Measurements from ENCODE around the gene SLC16A6.

Gene SLC16A6

DNA sequence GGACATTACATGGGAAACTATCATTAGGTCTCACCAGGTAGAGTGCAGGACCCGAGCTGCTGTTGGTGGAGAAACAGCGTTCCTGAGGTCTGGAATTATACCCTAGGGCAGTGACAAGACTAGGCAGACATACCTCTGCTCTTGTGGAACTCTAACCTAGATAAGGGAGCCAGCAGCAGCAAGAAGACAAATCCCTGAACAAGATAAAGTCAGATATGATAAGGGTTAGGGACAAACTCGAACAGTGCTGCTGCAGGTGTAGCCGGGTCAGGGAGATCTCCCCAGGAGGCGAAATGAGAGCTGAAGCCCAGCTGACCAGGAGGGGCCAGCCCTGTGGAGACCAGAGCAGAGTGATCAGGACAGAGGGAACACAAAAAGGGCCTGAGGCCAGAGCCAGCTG, 35.0 kb upstream of the SLC16A6 start:
- TF ChIP-seq ZFX (IDR thresholded peaks at IDR 0.05; ENCODE audit: borderline replicate concordance) = no peak
- no peak for TF ChIP-seq CTCF (IDR thresholded peaks at IDR 0.05)
- no peak overlapping the region for H3K27ac ChIP-seq

GRCh38 chr17:68324654-68325336, 33.9 kb upstream of the SLC16A6 start:
- TF ChIP-seq CTCF (IDR thresholded peaks at IDR 0.05) (no peak), ZFX (IDR thresholded peaks at IDR 0.05; ENCODE audit: borderline replicate concordance) (no peak)
- H3K27ac ChIP-seq = no peak overlapping the region

- TF ChIP-seq ZFX (IDR thresholded peaks at IDR 0.05; ENCODE audit: borderline replicate concordance) (no peak), CTCF (IDR thresholded peaks at IDR 0.05) (no peak)
- H3K27ac ChIP-seq = no peak overlapping the region
Observed at GRCh38 chr17:68324114-68324513, 33.2 kb upstream of the SLC16A6 start.

- H3K27ac ChIP-seq = no peak overlapping the region
- TF ChIP-seq ZFX (IDR thresholded peaks at IDR 0.05; ENCODE audit: borderline replicate concordance) = no peak
- TF ChIP-seq CTCF (IDR thresholded peaks at IDR 0.05) = no peak
Observed at GRCh38 chr17:68322630-68323029, 31.7 kb upstream of the SLC16A6 start.

GRCh38 chr17:68321556-68321954, 30.6 kb upstream of the SLC16A6 start:
- TF ChIP-seq CTCF (IDR thresholded peaks at IDR 0.05) (no peak), ZFX (IDR thresholded peaks at IDR 0.05; ENCODE audit: borderline replicate concordance) (no peak)
- H3K27ac ChIP-seq = no peak overlapping the region

DNA sequence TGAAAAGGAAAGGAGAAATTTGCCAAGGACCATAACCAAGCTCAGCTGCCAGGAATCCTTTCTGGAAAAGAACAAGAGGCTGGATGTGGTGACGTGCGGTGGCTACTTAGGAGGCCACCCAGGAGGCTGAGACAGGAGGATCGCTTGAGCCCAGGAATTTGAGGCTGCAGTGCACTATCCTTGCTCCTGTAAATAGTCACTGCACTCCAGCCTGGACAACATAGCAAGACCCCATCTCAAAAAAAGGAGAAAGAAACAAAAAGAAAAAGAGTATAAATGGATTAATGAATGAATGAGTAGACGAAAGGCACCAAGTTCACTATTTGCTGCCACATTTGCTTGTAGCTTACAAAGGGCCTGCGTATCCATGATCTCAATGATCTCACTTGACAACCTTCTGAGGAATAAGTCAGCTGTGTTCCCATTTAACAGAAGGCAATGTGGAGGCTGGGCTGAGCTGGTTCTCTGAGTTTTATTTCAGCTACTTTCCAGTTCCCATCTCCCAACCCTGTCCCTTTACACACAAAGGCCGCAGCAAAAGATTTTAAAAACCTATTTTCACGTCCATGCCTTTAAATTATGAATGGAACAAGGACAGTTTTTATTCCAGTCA, 30.1 kb upstream of the SLC16A6 start:
- TF ChIP-seq ZFX (IDR thresholded peaks at IDR 0.05; ENCODE audit: borderline replicate concordance) (no peak), CTCF (IDR thresholded peaks at IDR 0.05) (no peak)
- H3K27ac ChIP-seq = no peak overlapping the region

- TF ChIP-seq CTCF (IDR thresholded peaks at IDR 0.05) = no peak
- TF ChIP-seq ZFX (IDR thresholded peaks at IDR 0.05; ENCODE audit: borderline replicate concordance) = no peak
- no peak overlapping the region for H3K27ac ChIP-seq
Observed at GRCh38 chr17:68320311-68320865, 29.5 kb upstream of the SLC16A6 start.
